Hepatocyte (in vitro differentiated cells): Measurements from ENCODE around the gene MEA1.

Source experiments
- EZH2 ChIP-seq: fragments of 200-600 bp; sonication (generic); IDR thresholded peaks from 2 replicates; pipeline ENCODE4 v1.6.1; 2016; ENCODE audit warnings: antibody characterized with exemption, mild to moderate bottlenecking, borderline replicate concordance
- TF ChIP-seq, protein P1 (sequence below): fragments of 200-600 bp; sonication (generic); IDR thresholded peaks from 2 replicates; pipeline ENCODE4 v1.5.1; 2016; ENCODE audit warnings: antibody characterized with exemption, mild to moderate bottlenecking; ENCODE audit not compliant: poor library complexity

DNA sequence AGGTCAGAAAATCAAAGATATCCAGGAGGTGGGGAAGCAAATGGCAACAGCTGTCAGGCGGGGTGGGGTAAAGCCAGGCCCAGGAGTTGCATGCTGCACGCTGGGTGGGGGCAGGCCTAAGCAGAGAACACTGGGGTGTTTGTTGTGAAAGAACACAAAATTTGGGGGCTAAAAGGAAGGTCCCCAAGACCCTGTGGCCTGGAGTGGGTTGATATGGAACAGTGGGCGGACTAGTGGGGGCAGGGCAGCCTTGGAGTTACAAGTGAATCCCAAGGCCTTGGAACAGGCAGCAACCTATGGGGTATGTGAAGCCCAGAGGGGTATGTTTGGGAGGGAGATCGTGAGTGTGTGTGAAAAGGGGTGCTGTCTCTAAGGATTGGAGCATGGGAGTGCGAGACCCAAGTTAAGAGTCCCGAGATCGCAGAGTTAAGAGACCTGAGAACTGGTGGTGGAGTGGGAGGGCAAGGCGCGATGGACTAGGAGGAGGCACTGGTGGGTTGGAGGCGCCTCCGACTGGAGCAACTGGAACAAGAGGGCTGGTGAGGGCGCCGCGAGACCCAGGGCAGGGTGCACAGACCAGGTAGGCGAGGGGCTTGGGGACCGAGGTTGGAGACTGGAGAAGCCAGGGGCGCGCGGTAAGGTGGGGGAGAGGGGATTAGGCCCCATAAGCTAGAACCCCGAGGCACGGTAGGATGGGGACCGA lies 39.2 kb upstream of the MEA1 start:
- TF ChIP-seq, protein P1, sequence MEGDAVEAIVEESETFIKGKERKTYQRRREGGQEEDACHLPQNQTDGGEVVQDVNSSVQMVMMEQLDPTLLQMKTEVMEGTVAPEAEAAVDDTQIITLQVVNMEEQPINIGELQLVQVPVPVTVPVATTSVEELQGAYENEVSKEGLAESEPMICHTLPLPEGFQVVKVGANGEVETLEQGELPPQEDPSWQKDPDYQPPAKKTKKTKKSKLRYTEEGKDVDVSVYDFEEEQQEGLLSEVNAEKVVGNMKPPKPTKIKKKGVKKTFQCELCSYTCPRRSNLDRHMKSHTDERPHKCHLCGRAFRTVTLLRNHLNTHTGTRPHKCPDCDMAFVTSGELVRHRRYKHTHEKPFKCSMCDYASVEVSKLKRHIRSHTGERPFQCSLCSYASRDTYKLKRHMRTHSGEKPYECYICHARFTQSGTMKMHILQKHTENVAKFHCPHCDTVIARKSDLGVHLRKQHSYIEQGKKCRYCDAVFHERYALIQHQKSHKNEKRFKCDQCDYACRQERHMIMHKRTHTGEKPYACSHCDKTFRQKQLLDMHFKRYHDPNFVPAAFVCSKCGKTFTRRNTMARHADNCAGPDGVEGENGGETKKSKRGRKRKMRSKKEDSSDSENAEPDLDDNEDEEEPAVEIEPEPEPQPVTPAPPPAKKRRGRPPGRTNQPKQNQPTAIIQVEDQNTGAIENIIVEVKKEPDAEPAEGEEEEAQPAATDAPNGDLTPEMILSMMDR = peak; percentile 10
- no peak for TF ChIP-seq EZH2
